GM23338 (cell line): ENCODE measurements around the gene FSD1. TPM values are rescaled to one million over a fixed set of nuclear protein-coding genes. Genes with fewer than 3 reads are reported as not detected.

Source experiments
- ATAC-seq: fragments of 200-7000 bp; cut with Tn5 transposase; 3 replicates; pipeline ENCODE4 v1.9.1; 2020
- DNase-seq: peaks from one replicate; pipeline ENCODE4 v3.0.0-alpha.2; 2015; ENCODE audit warnings: low spot score
- H2AFZ ChIP-seq: fragments of 200-600 bp; sonication (generic); 2 replicates; pipeline ENCODE4 v1.8.0; 2016; ENCODE audit warnings: antibody characterized with exemption, mild to moderate bottlenecking, moderate library complexity
- H3F3A ChIP-seq: fragments of 200-600 bp; sonication (generic); replicated peaks from 2 replicates; pipeline ENCODE4 v1.8.0; 2017; ENCODE audit warnings: antibody characterized with exemption, mixed run types, low read depth
- H3K27ac ChIP-seq: fragments of 200-600 bp; sonication (generic); 2 replicates; pipeline ENCODE4 v1.6.1; 2016; ENCODE audit warnings: low read depth
- H3K27me3 ChIP-seq: fragments of 200-600 bp; sonication (generic); 2 replicates; pipeline ENCODE4 v1.8.0; 2016; ENCODE audit warnings: mild to moderate bottlenecking, mixed run types, moderate library complexity; ENCODE audit not compliant: insufficient read depth
- H3K36me3 ChIP-seq: fragments of 200-600 bp; sonication (generic); 2 replicates; pipeline ENCODE4 v1.8.0; 2016; ENCODE audit warnings: mild to moderate bottlenecking; ENCODE audit not compliant: insufficient read depth
- H3K4me1 ChIP-seq: fragments of 200-600 bp; sonication (generic); 2 replicates; pipeline ENCODE4 v1.8.0; 2016; ENCODE audit warnings: mild to moderate bottlenecking, moderate library complexity; ENCODE audit not compliant: insufficient read depth
- H3K4me2 ChIP-seq: fragments of 200-600 bp; sonication (generic); 2 replicates; pipeline ENCODE4 v1.7.1; 2017; ENCODE audit warnings: mixed run types
- H3K4me3 ChIP-seq: fragments of 200-600 bp; sonication (generic); 2 replicates; pipeline ENCODE4 v1.6.1; 2016; ENCODE audit warnings: mixed run types
- H3K79me2 ChIP-seq: fragments of 200-600 bp; sonication (generic); replicated peaks from 2 replicates; pipeline ENCODE4 v1.8.0; 2017; ENCODE audit warnings: mild to moderate bottlenecking; ENCODE audit not compliant: insufficient read depth
- H3K9me2 ChIP-seq: fragments of 200-600 bp; sonication (generic); 2 replicates; pipeline ENCODE4 v1.8.0; 2017; ENCODE audit not compliant: insufficient read depth
- H4K20me1 ChIP-seq: fragments of 200-600 bp; sonication (generic); replicated peaks from 2 replicates; pipeline ENCODE4 v1.8.0; 2017; ENCODE audit warnings: mild to moderate bottlenecking; ENCODE audit not compliant: insufficient read depth
- H3K27ac Mint-ChIP-seq: 2 replicates; pipeline ENCODE4 v1.8.0; 2020; ENCODE audit warnings: inconsistent platforms, mild to moderate bottlenecking, moderate library complexity, mixed read lengths
- H3K27me3 Mint-ChIP-seq: 3 replicates; pipeline ENCODE4 v1.8.0; 2022; ENCODE audit warnings: low read depth, mild to moderate bottlenecking, moderate library complexity, mixed read lengths, inconsistent platforms; ENCODE audit not compliant: insufficient read depth, poor library complexity
- H3K36me3 Mint-ChIP-seq: 3 replicates; pipeline ENCODE4 v1.8.0; 2021; ENCODE audit warnings: low read depth, mild to moderate bottlenecking, inconsistent platforms, moderate library complexity, mixed read lengths
- H3K4me1 Mint-ChIP-seq: 3 replicates; pipeline ENCODE4 v1.8.0; 2020; ENCODE audit warnings: mild to moderate bottlenecking, inconsistent platforms, mixed read lengths
- H3K4me3 Mint-ChIP-seq: 3 replicates; pipeline ENCODE4 v1.8.0; 2021; ENCODE audit warnings: moderate library complexity, mild to moderate bottlenecking, inconsistent platforms, mixed read lengths
- H3K9me3 Mint-ChIP-seq: 3 replicates; pipeline ENCODE4 v1.8.0; 2020; ENCODE audit warnings: moderate library complexity, mild to moderate bottlenecking, inconsistent platforms, mixed read lengths
- CREB1 ChIP-seq: fragments of 250-450 bp; sonication (Bioruptor Pico); IDR thresholded peaks from 2 replicates; pipeline ENCODE4 v1.5.0; 2020; ENCODE audit warnings: low read depth, mild to moderate bottlenecking, moderate library complexity
- EZH2 ChIP-seq: fragments of 200-600 bp; sonication (generic); IDR thresholded peaks from one replicate; pipeline ENCODE4 v1.8.0; 2017; ENCODE audit warnings: antibody characterized with exemption, mild to moderate bottlenecking, low read depth; ENCODE audit not compliant: unreplicated experiment
- EZH2phosphoT487 ChIP-seq: fragments of 200-600 bp; sonication (generic); IDR thresholded peaks from one replicate; pipeline ENCODE4 v1.8.1; 2018; ENCODE audit warnings: antibody characterized with exemption; ENCODE audit not compliant: unreplicated experiment
- JUNB ChIP-seq: IDR thresholded peaks from one replicate; pipeline ENCODE4 v1.6.1; 2016; ENCODE audit warnings: antibody characterized with exemption; ENCODE audit not compliant: unreplicated experiment
- NANOG ChIP-seq: IDR thresholded peaks from 2 replicates; pipeline ENCODE4 v1.6.1; 2016; ENCODE audit warnings: antibody characterized with exemption, borderline replicate concordance
- POLR2AphosphoS5 ChIP-seq: IDR thresholded peaks from 2 replicates; pipeline ENCODE4 v1.6.1; 2016; ENCODE audit warnings: antibody characterized with exemption, low read depth
- STAT1 ChIP-seq: IDR thresholded peaks from one replicate; pipeline ENCODE4 v1.6.1; 2016; ENCODE audit warnings: antibody characterized with exemption; ENCODE audit not compliant: unreplicated experiment
- ZNF114 ChIP-seq: fragments of 250-450 bp; sonication (Bioruptor Pico); IDR thresholded peaks from 2 replicates; pipeline ENCODE4 v1.5.0; 2020; ENCODE audit warnings: mild to moderate bottlenecking, moderate library complexity
- ZNF331 ChIP-seq: fragments of 250-450 bp; sonication (Bioruptor Pico); IDR thresholded peaks from 2 replicates; pipeline ENCODE4 v1.5.0; 2020; ENCODE audit warnings: low read depth, mild to moderate bottlenecking, moderate library complexity
- polyA plus RNA-seq: library from polyadenylated mRNA; unstranded; fragments of >200 nt; fragmentation: Nextera tagmentation; extraction: Ambion mirVana; gene quantifications from 2 replicates; pipeline ENCODE4 v1.2.1, GENCODE V29; 2016
- total RNA-seq: library from RNA; depleted of rRNA; stranded (reverse); fragments of >200 nt; shearing (Covaris generic); gene quantifications from 2 replicates; pipeline ENCODE4 v1.2.3, GENCODE V29; 2014
- TF ChIP-seq, protein P1 (sequence below): IDR thresholded peaks from one replicate; pipeline ENCODE4 v1.6.1; 2018; ENCODE audit warnings: antibody characterized with exemption; ENCODE audit not compliant: unreplicated experiment
- TF ChIP-seq, protein P2 (sequence below): IDR thresholded peaks from 2 replicates; pipeline ENCODE4 v1.6.1; 2016; ENCODE audit warnings: antibody characterized with exemption
- TF ChIP-seq, protein P3 (sequence below), 2 experiments: fragments of 200-600 bp in 1 of 2; sonication (generic) in 1 of 2; conservative IDR thresholded peaks; 2 replicates each; pipeline versions ENCODE4 v1.5.1 to v1.6.1; 2016 to 2017; ENCODE audit warnings: antibody characterized with exemption in 2 of 2, low read depth in 2 of 2, mild to moderate bottlenecking in 2 of 2, moderate library complexity in 1 of 2
- TF ChIP-seq, protein P4 (sequence below): fragments of 250-450 bp; sonication (Bioruptor Pico); IDR thresholded peaks from 2 replicates; pipeline ENCODE4 v1.5.0; 2020; ENCODE audit warnings: mild to moderate bottlenecking, moderate library complexity

The FSD1 gene
- total and polyA plus RNA-seq, 2 experiments from 2014 or later = 50.7 to 82.9 TPM

DNA sequence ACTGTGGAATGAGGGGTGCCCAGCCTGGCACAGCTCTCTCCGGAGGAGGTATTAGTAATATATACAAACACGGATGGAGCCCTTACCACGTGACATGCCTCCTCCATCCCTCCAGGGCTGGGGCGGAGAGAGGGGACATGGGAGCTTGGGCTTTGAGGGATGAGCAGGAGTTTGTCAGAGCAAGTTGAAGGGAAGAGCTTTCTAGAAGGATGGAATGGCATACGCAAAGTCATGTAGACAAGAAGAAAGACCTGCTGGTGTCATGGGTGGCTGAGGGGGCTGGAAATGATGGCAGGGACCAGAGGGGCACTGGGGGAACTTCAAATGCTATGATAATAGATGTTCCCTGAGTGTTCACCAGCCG is 41.6 kb downstream of the FSD1 start:
- ATAC-seq (no peak), DNase-seq (no peak)
- peaks cover 3% of the 10 kb centered on the region for H3K4me1 Mint-ChIP-seq
- 0 out of 2 replicates have a peak, but pooled peaks cover 5% of the 10 kb centered on the region for H3K79me2 ChIP-seq
- H3K36me3 ChIP-seq = no peaks in the 10 kb centered on the region; the same call in 1 of the 2 replicates
- no peak overlapping the region for H3K4me3 Mint-ChIP-seq
- no peaks in the 10 kb centered on the region; the same call in 2 of the 3 replicates for H3K9me3 Mint-ChIP-seq
- H3K4me3 ChIP-seq = no peak overlapping the region
- H3K9me2 ChIP-seq = no peaks in the 10 kb centered on the region
- no peaks in the 10 kb centered on the region for H3K27me3 ChIP-seq
- peaks cover 9% of the 10 kb centered on the region; the same call in 1 of the 2 replicates for H3F3A ChIP-seq
- peaks cover 19% of the 10 kb centered on the region for H3K27me3 Mint-ChIP-seq
- no peak overlapping the region for H3K4me2 ChIP-seq
- no peak overlapping the region for H2AFZ ChIP-seq
- H4K20me1 ChIP-seq = no peaks in the 10 kb centered on the region; the same call in none of the 2 replicates
- no peaks in the 10 kb centered on the region for H3K4me1 ChIP-seq
- H3K36me3 Mint-ChIP-seq = peaks cover 38% of the 10 kb centered on the region
- H3K27ac Mint-ChIP-seq = no peak overlapping the region
- TF ChIP-seq NANOG (no peak), CREB1 (CRISPR knock-in tag) (no peak), ZNF331 (no peak), EZH2 (no peak), POLR2AphosphoS5 (no peak), JUNB (no peak), STAT1 (no peak), EZH2phosphoT487 (no peak), ZNF114 (no peak)
- TF ChIP-seq, protein P1, sequence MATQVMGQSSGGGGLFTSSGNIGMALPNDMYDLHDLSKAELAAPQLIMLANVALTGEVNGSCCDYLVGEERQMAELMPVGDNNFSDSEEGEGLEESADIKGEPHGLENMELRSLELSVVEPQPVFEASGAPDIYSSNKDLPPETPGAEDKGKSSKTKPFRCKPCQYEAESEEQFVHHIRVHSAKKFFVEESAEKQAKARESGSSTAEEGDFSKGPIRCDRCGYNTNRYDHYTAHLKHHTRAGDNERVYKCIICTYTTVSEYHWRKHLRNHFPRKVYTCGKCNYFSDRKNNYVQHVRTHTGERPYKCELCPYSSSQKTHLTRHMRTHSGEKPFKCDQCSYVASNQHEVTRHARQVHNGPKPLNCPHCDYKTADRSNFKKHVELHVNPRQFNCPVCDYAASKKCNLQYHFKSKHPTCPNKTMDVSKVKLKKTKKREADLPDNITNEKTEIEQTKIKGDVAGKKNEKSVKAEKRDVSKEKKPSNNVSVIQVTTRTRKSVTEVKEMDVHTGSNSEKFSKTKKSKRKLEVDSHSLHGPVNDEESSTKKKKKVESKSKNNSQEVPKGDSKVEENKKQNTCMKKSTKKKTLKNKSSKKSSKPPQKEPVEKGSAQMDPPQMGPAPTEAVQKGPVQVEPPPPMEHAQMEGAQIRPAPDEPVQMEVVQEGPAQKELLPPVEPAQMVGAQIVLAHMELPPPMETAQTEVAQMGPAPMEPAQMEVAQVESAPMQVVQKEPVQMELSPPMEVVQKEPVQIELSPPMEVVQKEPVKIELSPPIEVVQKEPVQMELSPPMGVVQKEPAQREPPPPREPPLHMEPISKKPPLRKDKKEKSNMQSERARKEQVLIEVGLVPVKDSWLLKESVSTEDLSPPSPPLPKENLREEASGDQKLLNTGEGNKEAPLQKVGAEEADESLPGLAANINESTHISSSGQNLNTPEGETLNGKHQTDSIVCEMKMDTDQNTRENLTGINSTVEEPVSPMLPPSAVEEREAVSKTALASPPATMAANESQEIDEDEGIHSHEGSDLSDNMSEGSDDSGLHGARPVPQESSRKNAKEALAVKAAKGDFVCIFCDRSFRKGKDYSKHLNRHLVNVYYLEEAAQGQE = no peak
- TF ChIP-seq, protein P2, sequence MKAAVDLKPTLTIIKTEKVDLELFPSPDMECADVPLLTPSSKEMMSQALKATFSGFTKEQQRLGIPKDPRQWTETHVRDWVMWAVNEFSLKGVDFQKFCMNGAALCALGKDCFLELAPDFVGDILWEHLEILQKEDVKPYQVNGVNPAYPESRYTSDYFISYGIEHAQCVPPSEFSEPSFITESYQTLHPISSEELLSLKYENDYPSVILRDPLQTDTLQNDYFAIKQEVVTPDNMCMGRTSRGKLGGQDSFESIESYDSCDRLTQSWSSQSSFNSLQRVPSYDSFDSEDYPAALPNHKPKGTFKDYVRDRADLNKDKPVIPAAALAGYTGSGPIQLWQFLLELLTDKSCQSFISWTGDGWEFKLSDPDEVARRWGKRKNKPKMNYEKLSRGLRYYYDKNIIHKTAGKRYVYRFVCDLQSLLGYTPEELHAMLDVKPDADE = no peak
- TF ChIP-seq, protein P3, sequence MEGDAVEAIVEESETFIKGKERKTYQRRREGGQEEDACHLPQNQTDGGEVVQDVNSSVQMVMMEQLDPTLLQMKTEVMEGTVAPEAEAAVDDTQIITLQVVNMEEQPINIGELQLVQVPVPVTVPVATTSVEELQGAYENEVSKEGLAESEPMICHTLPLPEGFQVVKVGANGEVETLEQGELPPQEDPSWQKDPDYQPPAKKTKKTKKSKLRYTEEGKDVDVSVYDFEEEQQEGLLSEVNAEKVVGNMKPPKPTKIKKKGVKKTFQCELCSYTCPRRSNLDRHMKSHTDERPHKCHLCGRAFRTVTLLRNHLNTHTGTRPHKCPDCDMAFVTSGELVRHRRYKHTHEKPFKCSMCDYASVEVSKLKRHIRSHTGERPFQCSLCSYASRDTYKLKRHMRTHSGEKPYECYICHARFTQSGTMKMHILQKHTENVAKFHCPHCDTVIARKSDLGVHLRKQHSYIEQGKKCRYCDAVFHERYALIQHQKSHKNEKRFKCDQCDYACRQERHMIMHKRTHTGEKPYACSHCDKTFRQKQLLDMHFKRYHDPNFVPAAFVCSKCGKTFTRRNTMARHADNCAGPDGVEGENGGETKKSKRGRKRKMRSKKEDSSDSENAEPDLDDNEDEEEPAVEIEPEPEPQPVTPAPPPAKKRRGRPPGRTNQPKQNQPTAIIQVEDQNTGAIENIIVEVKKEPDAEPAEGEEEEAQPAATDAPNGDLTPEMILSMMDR (conservative IDR thresholded peaks at IDR 0.05; ENCODE audit: low read depth in 2 of 2) = no peak
- TF ChIP-seq, protein P4, sequence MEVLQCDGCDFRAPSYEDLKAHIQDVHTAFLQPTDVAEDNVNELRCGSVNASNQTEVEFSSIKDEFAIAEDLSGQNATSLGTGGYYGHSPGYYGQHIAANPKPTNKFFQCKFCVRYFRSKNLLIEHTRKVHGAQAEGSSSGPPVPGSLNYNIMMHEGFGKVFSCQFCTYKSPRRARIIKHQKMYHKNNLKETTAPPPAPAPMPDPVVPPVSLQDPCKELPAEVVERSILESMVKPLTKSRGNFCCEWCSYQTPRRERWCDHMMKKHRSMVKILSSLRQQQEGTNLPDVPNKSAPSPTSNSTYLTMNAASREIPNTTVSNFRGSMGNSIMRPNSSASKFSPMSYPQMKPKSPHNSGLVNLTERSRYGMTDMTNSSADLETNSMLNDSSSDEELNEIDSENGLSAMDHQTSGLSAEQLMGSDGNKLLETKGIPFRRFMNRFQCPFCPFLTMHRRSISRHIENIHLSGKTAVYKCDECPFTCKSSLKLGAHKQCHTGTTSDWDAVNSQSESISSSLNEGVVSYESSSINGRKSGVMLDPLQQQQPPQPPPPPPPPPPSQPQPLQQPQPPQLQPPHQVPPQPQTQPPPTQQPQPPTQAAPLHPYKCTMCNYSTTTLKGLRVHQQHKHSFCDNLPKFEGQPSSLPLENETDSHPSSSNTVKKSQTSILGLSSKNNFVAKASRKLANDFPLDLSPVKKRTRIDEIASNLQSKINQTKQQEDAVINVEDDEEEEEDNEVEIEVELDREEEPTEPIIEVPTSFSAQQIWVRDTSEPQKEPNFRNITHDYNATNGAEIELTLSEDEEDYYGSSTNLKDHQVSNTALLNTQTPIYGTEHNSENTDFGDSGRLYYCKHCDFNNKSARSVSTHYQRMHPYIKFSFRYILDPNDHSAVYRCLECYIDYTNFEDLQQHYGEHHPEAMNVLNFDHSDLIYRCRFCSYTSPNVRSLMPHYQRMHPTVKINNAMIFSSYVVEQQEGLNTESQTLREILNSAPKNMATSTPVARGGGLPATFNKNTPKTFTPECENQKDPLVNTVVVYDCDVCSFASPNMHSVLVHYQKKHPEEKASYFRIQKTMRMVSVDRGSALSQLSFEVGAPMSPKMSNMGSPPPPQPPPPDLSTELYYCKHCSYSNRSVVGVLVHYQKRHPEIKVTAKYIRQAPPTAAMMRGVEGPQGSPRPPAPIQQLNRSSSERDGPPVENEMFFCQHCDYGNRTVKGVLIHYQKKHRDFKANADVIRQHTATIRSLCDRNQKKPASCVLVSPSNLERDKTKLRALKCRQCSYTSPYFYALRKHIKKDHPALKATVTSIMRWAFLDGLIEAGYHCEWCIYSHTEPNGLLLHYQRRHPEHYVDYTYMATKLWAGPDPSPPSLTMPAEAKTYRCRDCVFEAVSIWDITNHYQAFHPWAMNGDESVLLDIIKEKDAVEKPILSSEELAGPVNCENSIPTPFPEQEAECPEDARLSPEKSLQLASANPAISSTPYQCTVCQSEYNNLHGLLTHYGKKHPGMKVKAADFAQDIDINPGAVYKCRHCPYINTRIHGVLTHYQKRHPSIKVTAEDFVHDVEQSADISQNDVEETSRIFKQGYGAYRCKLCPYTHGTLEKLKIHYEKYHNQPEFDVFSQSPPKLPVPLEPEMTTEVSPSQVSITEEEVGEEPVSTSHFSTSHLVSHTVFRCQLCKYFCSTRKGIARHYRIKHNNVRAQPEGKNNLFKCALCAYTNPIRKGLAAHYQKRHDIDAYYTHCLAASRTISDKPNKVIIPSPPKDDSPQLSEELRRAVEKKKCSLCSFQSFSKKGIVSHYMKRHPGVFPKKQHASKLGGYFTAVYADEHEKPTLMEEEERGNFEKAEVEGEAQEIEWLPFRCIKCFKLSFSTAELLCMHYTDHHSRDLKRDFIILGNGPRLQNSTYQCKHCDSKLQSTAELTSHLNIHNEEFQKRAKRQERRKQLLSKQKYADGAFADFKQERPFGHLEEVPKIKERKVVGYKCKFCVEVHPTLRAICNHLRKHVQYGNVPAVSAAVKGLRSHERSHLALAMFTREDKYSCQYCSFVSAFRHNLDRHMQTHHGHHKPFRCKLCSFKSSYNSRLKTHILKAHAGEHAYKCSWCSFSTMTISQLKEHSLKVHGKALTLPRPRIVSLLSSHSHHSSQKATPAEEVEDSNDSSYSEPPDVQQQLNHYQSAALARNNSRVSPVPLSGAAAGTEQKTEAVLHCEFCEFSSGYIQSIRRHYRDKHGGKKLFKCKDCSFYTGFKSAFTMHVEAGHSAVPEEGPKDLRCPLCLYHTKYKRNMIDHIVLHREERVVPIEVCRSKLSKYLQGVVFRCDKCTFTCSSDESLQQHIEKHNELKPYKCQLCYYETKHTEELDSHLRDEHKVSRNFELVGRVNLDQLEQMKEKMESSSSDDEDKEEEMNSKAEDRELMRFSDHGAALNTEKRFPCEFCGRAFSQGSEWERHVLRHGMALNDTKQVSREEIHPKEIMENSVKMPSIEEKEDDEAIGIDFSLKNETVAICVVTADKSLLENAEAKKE (CRISPR knock-in tag) = no peak
- no peak overlapping the region for H3K27ac ChIP-seq
